Measurements from ENCODE around the gene IL12B. TPM values are rescaled to one million over a fixed set of nuclear protein-coding genes. Genes with fewer than 3 reads are reported as not detected.

IL12B gene
- total RNA-seq, 1 donor from 2014 or later, result 0.73 TPM

GRCh38 chr5:159322180-159322579 lies 8.1 kb downstream of the IL12B start:
- H3K4me3 Mint-ChIP-seq, result no peak overlapping the region
- H3K36me3 Mint-ChIP-seq (ENCODE audit: low read depth), result no peaks in the 10 kb centered on the region
- no peaks in the 10 kb centered on the region for H3K9me3 Mint-ChIP-seq
- CTCF ChIA-PET, result no interaction called here
- ATAC-seq (ENCODE audit: low read depth), result no peak
- no peak for DNase-seq
- no peaks in the 10 kb centered on the region for H3K27me3 Mint-ChIP-seq
- no peaks in the 10 kb centered on the region for H3K4me1 Mint-ChIP-seq
- POLR2A ChIA-PET, result no interaction called here
- intact Hi-C loops (cut with micrococcal nuclease), result no loop called here
- no peak for TF ChIP-seq CTCF (IDR thresholded peaks at IDR 0.05)
- no peak overlapping the region for H3K27ac Mint-ChIP-seq

GRCh38 chr5:159319832-159320231 lies 10.5 kb downstream of the IL12B start:
- CTCF ChIA-PET, result interaction anchor here (6.9 kb wide), 1 partner anchor 31 kb away, joined by 68 read pairs; no protein-coding TSS in a partner anchor
- Mint-ChIP-seq H3K36me3 (ENCODE audit: low read depth) (no peaks in the 10 kb centered on the region), H3K9me3 (no peaks in the 10 kb centered on the region), H3K4me3 (no peak overlapping the region), H3K27ac (no peak overlapping the region), H3K4me1 (no peaks in the 10 kb centered on the region), H3K27me3 (no peaks in the 10 kb centered on the region)
- DNase-seq (no peak), ATAC-seq (ENCODE audit: low read depth) (no peak)
- POLR2A ChIA-PET, result no interaction called here
- no peak for TF ChIP-seq CTCF (IDR thresholded peaks at IDR 0.05)
- intact Hi-C loops (cut with micrococcal nuclease), result no loop called here

- H3K9me3 Mint-ChIP-seq, result no peaks in the 10 kb centered on the region
- CTCF ChIA-PET, result interaction anchor here (3.9 to 6.9 kb wide), 2 partner anchors 31 to 163 kb away, joined by 51 to 68 read pairs; no protein-coding TSS in a partner anchor
- H3K27ac Mint-ChIP-seq, result no peak overlapping the region
Measured at GRCh38 chr5:159319363-159319762, 10.9 kb downstream of the IL12B start.

GRCh38 chr5:159318448-159318847 lies 11.8 kb downstream of the IL12B start:
- no peaks in the 10 kb centered on the region for H3K9me3 Mint-ChIP-seq
- H3K27me3 Mint-ChIP-seq, result peaks cover 4% of the 10 kb centered on the region
- POLR2A ChIA-PET, result no interaction called here
- CTCF ChIA-PET, result interaction anchor here (1.7 to 6.9 kb wide), 3 partner anchors 12 to 162 kb away, joined by 5 to 68 read pairs (median 51); no protein-coding TSS in a partner anchor
- no peak for DNase-seq
- H3K36me3 Mint-ChIP-seq (ENCODE audit: low read depth), result no peaks in the 10 kb centered on the region
- H3K4me3 Mint-ChIP-seq, result no peak overlapping the region
- intact Hi-C loops (cut with micrococcal nuclease), result no loop called here
- H3K27ac Mint-ChIP-seq, result no peak overlapping the region
- TF ChIP-seq CTCF (IDR thresholded peaks at IDR 0.05), result no peak
- ATAC-seq (ENCODE audit: low read depth), result no peak
- H3K4me1 Mint-ChIP-seq, result no peaks in the 10 kb centered on the region

More at GRCh38 chr5:159319363-159319762, 10.9 kb downstream of the IL12B start:
- no peak for TF ChIP-seq CTCF (IDR thresholded peaks at IDR 0.05)
- intact Hi-C loops (cut with micrococcal nuclease), result no loop called here
- Mint-ChIP-seq H3K4me3 (no peak overlapping the region), H3K27me3 (peaks cover 2% of the 10 kb centered on the region), H3K4me1 (no peaks in the 10 kb centered on the region), H3K36me3 (ENCODE audit: low read depth) (no peaks in the 10 kb centered on the region)
- DNase-seq (no peak), ATAC-seq (ENCODE audit: low read depth) (no peak)
- POLR2A ChIA-PET, result no interaction called here

- ChIA-PET POLR2A (no interaction called here), CTCF (interaction anchor here (1.4 to 6.9 kb wide), 6 partner anchors 11 to 162 kb away, joined by 5 to 68 read pairs (median 6); partner anchors contain the start of gene IL12B)
- Mint-ChIP-seq H3K4me3 (no peak overlapping the region), H3K27ac (no peak overlapping the region), H3K27me3 (peaks cover 6% of the 10 kb centered on the region), H3K36me3 (ENCODE audit: low read depth) (no peaks in the 10 kb centered on the region), H3K9me3 (no peaks in the 10 kb centered on the region), H3K4me1 (no peaks in the 10 kb centered on the region)
- intact Hi-C loops (cut with micrococcal nuclease), result no loop called here
- DNase-seq (no peak), ATAC-seq (ENCODE audit: low read depth) (no peak)
- TF ChIP-seq CTCF (IDR thresholded peaks at IDR 0.05), result no peak
Measured at GRCh38 chr5:159317849-159318248, 12.4 kb downstream of the IL12B start.

All from activated B cell treated with CpG ODN at 0.5 μM for 24 hours (primary cell).